K562 (cell line): ENCODE results near the gene ACY1. TPM values are rescaled to one million over a fixed set of nuclear protein-coding genes. Genes with fewer than 3 reads are reported as not detected.

Source experiments
- ATAC-seq: fragments of 200-7000 bp; cut with Tn5 transposase; 3 replicates; pipeline ENCODE4 v1.9.1; 2020; ENCODE audit warnings: moderate library complexity
- BruUV-seq: library from RNA; stranded (reverse); fragments of 400-500 nt; replicated peaks from 2 replicates; lab custom pipeline; 2021; lab: Mats Ljungman, UMichigan
- CTCF ChIA-PET: fragments of 300-600 bp; formaldehyde crosslinking; extraction: SDS; loops from one replicate; lab custom pipeline; 2021; ENCODE audit warnings: low intra/inter-chr PET ratio; lab: Yijun Ruan, JAX
- POLR2A ChIA-PET: fragments of 300-600, 350-650 bp; sonication (Branson Sonifier 250); formaldehyde crosslinking; extraction: SDS; loops from one replicate; lab custom pipeline; 2021; ENCODE audit warnings: antibody characterized with exemption, inconsistent platforms; lab: Yijun Ruan, JAX
- DNase-seq, 4 experiments: peaks; one replicate each; pipeline versions ENCODE4 v3.0.0 to v3.0.0-alpha.2; 2011 to 2018; ENCODE audit warnings: low spot score in 3 of 4, mixed read lengths in 3 of 4; ENCODE audit errors: extremely low read depth in 1 of 4
- FAIRE-seq: peaks from 2 replicates; lab custom pipeline; 2011; peaks lifted over from hg19 to GRCh38; lab: Jason Lieb, UNC
- H2AFZ ChIP-seq: 2 replicates; pipeline ENCODE4 v1.6.0; 2011; ENCODE audit warnings: low read depth, low read length, control low read depth, inconsistent platforms
- H3K27ac ChIP-seq: fragments of 200-600 bp; 3 replicates; pipeline ENCODE4 v1.8.0; 2011; ENCODE audit warnings: low read depth, mild to moderate bottlenecking, control low read depth, inconsistent platforms, low read length, moderate library complexity, mixed read lengths; ENCODE audit errors: extremely low read depth
- H3K27me3 ChIP-seq, 2 experiments: fragments of 300-600 bp in 1 of 2; 2 replicates in 1 of 2; 3 replicates in 1 of 2; pipeline versions ENCODE4 v1.6.0 to v1.8.0; 2011; ENCODE audit warnings: inconsistent platforms in 2 of 2, low read length in 2 of 2, mild to moderate bottlenecking in 1 of 2, mixed read lengths in 1 of 2, moderate library complexity in 1 of 2; ENCODE audit not compliant: control insufficient read depth in 2 of 2, insufficient read depth in 2 of 2
- H3K36me3 ChIP-seq: fragments of 300-600 bp; 3 replicates; pipeline ENCODE4 v1.8.0; 2011; ENCODE audit warnings: mild to moderate bottlenecking, low read length, inconsistent platforms; ENCODE audit not compliant: control insufficient read depth, insufficient read depth
- H3K4me1 ChIP-seq, 2 experiments: fragments of 200-600 bp in 1 of 2; replicated peaks in 1 of 2; 2 replicates in 1 of 2; 3 replicates in 1 of 2; pipeline versions ENCODE4 v1.5.1 to v1.8.0; 2011; ENCODE audit warnings: inconsistent platforms in 2 of 2, low read length in 2 of 2, mild to moderate bottlenecking in 1 of 2, mixed read lengths in 1 of 2, moderate library complexity in 1 of 2; ENCODE audit not compliant: control insufficient read depth in 2 of 2, insufficient read depth in 2 of 2
- H3K4me2 ChIP-seq: 2 replicates; pipeline ENCODE4 v1.6.1; 2011; ENCODE audit warnings: low read length, control low read depth, inconsistent platforms, mixed read lengths; ENCODE audit not compliant: insufficient read depth
- H3K4me3 ChIP-seq: fragments of 200-600 bp; sonication (generic), shearing (Covaris generic); 2 replicates; pipeline ENCODE4 v1.5.1; 2016; ENCODE audit warnings: control low read depth, inconsistent platforms
- H3K79me2 ChIP-seq: fragments of 200-600 bp; 3 replicates; pipeline ENCODE4 v1.8.0; 2011; ENCODE audit warnings: low read length, inconsistent platforms; ENCODE audit not compliant: control insufficient read depth, insufficient read depth
- H3K9ac ChIP-seq, 2 experiments: 2 replicates each; pipeline versions ENCODE4 v1.6.0 to v1.6.1; 2011; ENCODE audit warnings: low read depth in 2 of 2, low read length in 2 of 2, control low read depth in 1 of 2, inconsistent platforms in 1 of 2, mild to moderate bottlenecking in 1 of 2, mixed read lengths in 1 of 2; ENCODE audit not compliant: insufficient read depth in 1 of 2
- H3K9me1 ChIP-seq: one replicate; pipeline ENCODE4 v1.6.0; 2011; ENCODE audit warnings: inconsistent platforms, mild to moderate bottlenecking, low read length, moderate library complexity; ENCODE audit not compliant: control insufficient read depth, insufficient read depth
- H3K9me3 ChIP-seq: replicated peaks from 2 replicates; pipeline ENCODE4 v1.5.1; 2011; ENCODE audit warnings: low read depth, low read length, inconsistent platforms; ENCODE audit not compliant: control insufficient read depth, insufficient read depth
- H4K20me1 ChIP-seq: replicated peaks from 2 replicates; pipeline ENCODE4 v1.6.1; 2011; ENCODE audit warnings: low read length, inconsistent platforms, mixed read lengths; ENCODE audit not compliant: control insufficient read depth, insufficient read depth
- CBX2 ChIP-seq: fragments of 200-600 bp; sonication (generic); IDR thresholded peaks from one replicate; pipeline ENCODE4 v1.6.1; 2012; ENCODE audit warnings: mild to moderate bottlenecking, low read length, inconsistent platforms; ENCODE audit not compliant: insufficient read depth, poor library complexity, severe bottlenecking
- ERF ChIP-seq: fragments of 450-650 bp; formaldehyde crosslinking; IDR thresholded peaks from 2 replicates; pipeline ENCODE4 v1.4.0; 2020; ENCODE audit warnings: mild to moderate bottlenecking, mixed read lengths
- KAT7 ChIP-seq: sonication (generic); formaldehyde crosslinking; IDR thresholded peaks from 2 replicates; pipeline ENCODE4 v1.8.0; 2022; ENCODE audit warnings: missing genetic modification reagents, mild to moderate bottlenecking, borderline replicate concordance
- MAFF ChIP-seq: IDR thresholded peaks from 2 replicates; pipeline ENCODE4 v1.6.1; 2012; ENCODE audit warnings: low read length, improper control_type of control experiment
- MYBL2 ChIP-seq, 2 experiments: fragments of 450-650 bp in 1 of 2; sonication (generic) in 1 of 2; formaldehyde crosslinking in 1 of 2; IDR thresholded peaks; 2 replicates each; pipeline versions ENCODE4 v1.6.1 to v1.8.1; 2017 to 2022; ENCODE audit warnings: borderline replicate concordance in 1 of 2, inconsistent platforms in 1 of 2, low read depth in 1 of 2, mild to moderate bottlenecking in 1 of 2, missing genetic modification reagents in 1 of 2, moderate library complexity in 1 of 2
- NFE2 ChIP-seq: IDR thresholded peaks from 2 replicates; pipeline ENCODE4 v1.6.1; 2014; ENCODE audit warnings: antibody characterized with exemption, low read depth
- SMARCB1 ChIP-seq: IDR thresholded peaks from 2 replicates; pipeline ENCODE4 v1.6.1; 2011; ENCODE audit warnings: improper control_type of control experiment, low read depth; ENCODE audit not compliant: insufficient read length
- ZBTB2 ChIP-seq: fragments of 450-650 bp; IDR thresholded peaks from 2 replicates; pipeline ENCODE4 v1.6.1; 2016; ENCODE audit warnings: antibody characterized with exemption
- ZNF830 ChIP-seq: fragments of 250-450 bp; sonication (Bioruptor Pico); IDR thresholded peaks from 2 replicates; pipeline ENCODE4 v1.5.0; 2021; ENCODE audit warnings: mild to moderate bottlenecking
- WGBS: fragments of 100-300 bp; shearing (Covaris generic); methylation state at CpG from one replicate; pipeline ENCODE4 v1.1.6; 2016; ENCODE audit warnings: low coverage, mixed read lengths; ENCODE audit not compliant: insufficient coverage; ENCODE audit errors: missing lambda C conversion rate; 5-methylcytosine and 5-hydroxymethylcytosine counted together
- in situ Hi-C: fragments of 300-500 bp; cut with MboI; formaldehyde crosslinking; loops from 4 replicates; pipeline ENCODE4 v1.15.0; 2018; ENCODE audit warnings: inconsistent platforms, mixed read lengths
- intact Hi-C: fragments of 100-400 bp; cut with micrococcal nuclease; formaldehyde crosslinking; loops from 2 replicates; pipeline ENCODE4 v1.14.2; 2022
- polyA plus RNA-seq, 8 experiments: library from polyadenylated mRNA; depleted of rRNA in 4 of 8; stranded (reverse) in 5 of 8; unstranded in 3 of 8; fragments of >200 nt; fragmentation: Nextera tagmentation in 2 of 8; fragmentation: Illumina TruSeq in 1 of 8; extraction: Ambion mirVana in 2 of 8; extraction: Trizol in 1 of 8; gene quantifications; 2 replicates each; pipeline versions ENCODE4 v1.2.1 to v1.2.3, GENCODE V29; 2011 to 2014; ENCODE audit warnings: inconsistent platforms in 1 of 8, missing spikeins in 1 of 8
- total RNA-seq, 7 experiments: library from RNA; depleted of rRNA in 6 of 7; stranded (reverse); fragments of >200 nt in 6 of 7; fragmentation: Illumina TruSeq in 2 of 7; extraction: Trizol in 2 of 7; gene quantifications; 2 replicates each; pipeline versions ENCODE4 v1.2.1 to v1.2.3, GENCODE V29; 2011 to 2021; ENCODE audit warnings: low replicate concordance in 1 of 7
- TF ChIP-seq, protein P1 (sequence below): sonication (generic); formaldehyde crosslinking; IDR thresholded peaks from 2 replicates; pipeline ENCODE4 v1.8.0; 2022; ENCODE audit warnings: mild to moderate bottlenecking, missing genetic modification reagents

The ACY1 gene
- total and polyA plus RNA-seq, 9 of the 15 experiments (the other 6 are each of a cell fraction or from before 2014, with no cell fraction given): 70.7 to 195 (median 123) TPM

DNA sequence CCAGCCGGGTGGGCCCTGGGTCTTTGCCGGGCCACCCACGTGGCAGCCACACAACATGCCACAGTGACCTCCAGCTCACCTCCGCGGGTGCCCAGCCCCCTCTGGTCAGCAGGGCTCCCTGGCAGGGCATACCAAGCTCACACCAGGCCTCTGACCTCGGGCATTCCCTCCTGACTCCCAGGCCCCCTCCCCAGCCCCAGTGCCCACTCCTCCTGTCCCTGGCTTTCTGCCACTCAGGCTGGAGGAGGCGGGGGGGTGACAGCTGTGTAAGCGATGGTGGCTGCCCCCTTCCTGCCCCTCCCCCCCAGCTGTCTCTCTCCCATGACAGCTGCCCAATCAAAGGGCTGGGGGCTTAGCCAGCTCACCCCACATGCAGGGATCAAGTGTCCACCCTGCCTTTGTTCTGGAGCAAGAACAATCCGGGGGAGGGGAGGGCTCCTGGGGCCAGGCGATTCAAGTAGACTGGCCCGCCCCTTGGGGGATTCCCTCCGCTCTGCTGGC is 19.3 kb upstream of the ACY1 start:
- DNase-seq (no peak), FAIRE-seq (no peak)
- intact Hi-C loops: no loop called here
- 33% methylated on average over 4 of the region's 12 CpGs for WGBS
- Histone ChIP-seq H3K27me3 (peaks cover 0 to 17% of the 10 kb centered on the region in 2 experiments; a peak in 2 of 5 replicates), H2AFZ (no peak overlapping the region), H3K4me3 (no peak overlapping the region), H3K9me1 (peaks cover 3% of the 10 kb centered on the region), H4K20me1 (0 out of 2 replicates have a peak, but pooled peaks cover 6% of the 10 kb centered on the region), H3K9me3 (no peaks in the 10 kb centered on the region), H3K9ac (no peak overlapping the region), H3K27ac (no peak overlapping the region)
- no TSS peak for BruUV-seq
- ChIA-PET CTCF (no interaction called here), POLR2A (interaction anchor here (1.1 to 1.9 kb wide), 2 partner anchors 15 to 21 kb away, joined by 3 to 6 read pairs; no protein-coding TSS in a partner anchor)
- no peak for TF ChIP-seq ZBTB2
- no peak for TF ChIP-seq CBX2
- TF ChIP-seq MYBL2 (IDR thresholded peaks at IDR 0.05; ENCODE audit: low read depth): no peak
- no peak for TF ChIP-seq MYBL2 (CRISPR knock-in tag; IDR thresholded peaks at IDR 0.05; ENCODE audit: borderline replicate concordance)
- no peak for TF ChIP-seq KAT7 (CRISPR knock-in tag)
- TF ChIP-seq, protein P1, sequence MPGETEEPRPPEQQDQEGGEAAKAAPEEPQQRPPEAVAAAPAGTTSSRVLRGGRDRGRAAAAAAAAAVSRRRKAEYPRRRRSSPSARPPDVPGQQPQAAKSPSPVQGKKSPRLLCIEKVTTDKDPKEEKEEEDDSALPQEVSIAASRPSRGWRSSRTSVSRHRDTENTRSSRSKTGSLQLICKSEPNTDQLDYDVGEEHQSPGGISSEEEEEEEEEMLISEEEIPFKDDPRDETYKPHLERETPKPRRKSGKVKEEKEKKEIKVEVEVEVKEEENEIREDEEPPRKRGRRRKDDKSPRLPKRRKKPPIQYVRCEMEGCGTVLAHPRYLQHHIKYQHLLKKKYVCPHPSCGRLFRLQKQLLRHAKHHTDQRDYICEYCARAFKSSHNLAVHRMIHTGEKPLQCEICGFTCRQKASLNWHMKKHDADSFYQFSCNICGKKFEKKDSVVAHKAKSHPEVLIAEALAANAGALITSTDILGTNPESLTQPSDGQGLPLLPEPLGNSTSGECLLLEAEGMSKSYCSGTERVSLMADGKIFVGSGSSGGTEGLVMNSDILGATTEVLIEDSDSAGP: no peak
- no peak for TF ChIP-seq NFE2
- no peak for TF ChIP-seq MAFF
- no peak for TF ChIP-seq ERF (CRISPR knock-in tag)
- no peak for TF ChIP-seq ZNF830 (CRISPR knock-in tag)
- TF ChIP-seq SMARCB1: no peak
- TF ChIP-seq, all 486 proteins: peak for 0
- Histone ChIP-seq H3K4me1 (peaks cover 0 to 45% of the 10 kb centered on the region in 2 experiments; a peak in 3 of 5 replicates), H3K79me2 (no peaks in the 10 kb centered on the region; the same call in 2 of the 3 replicates), H3K36me3 (peaks cover 6% of the 10 kb centered on the region; the same call in 1 of the 3 replicates), H3K4me2 (no peak overlapping the region)
- in situ Hi-C loops: no loop called here
- ATAC-seq: no peak
